Inferior parietal cortex (tissue), 1 donor: Measurements from ENCODE around the gene CCNL1.
"Not testable (repeated sequence)": the region's sequence is repeated elsewhere in the genome, so short reads cannot be mapped to it uniquely, and the experiment has no call there.

Experiments
- DNase-seq: peaks from one replicate; pipeline ENCODE4 v3.0.0-alpha.2; 2016; ENCODE audit errors: extremely low spot score

The CCNL1 gene

GRCh38 chr3:157159762-157160657, at the start of gene CCNL1:
Gene CCNL1 (minus strand): TSS chr3:157160147. CDS start chr3:157160094, 53 bp downstream.
- peak; percentile 97 for DNase-seq

- DNase-seq, result no peak
Measured at GRCh38 chr3:157204880-157205279, 44.9 kb upstream of the CCNL1 start.

- DNase-seq, result peak; percentile 78
Measured at GRCh38 chr3:157204431-157204830, 44.5 kb upstream of the CCNL1 start.

GRCh38 chr3:157201648-157202278, 41.8 kb upstream of the CCNL1 start:
- DNase-seq, result peak; percentile 69

- no peak for DNase-seq
Measured at GRCh38 chr3:157199841-157200240, 39.9 kb upstream of the CCNL1 start.

GRCh38 chr3:157195965-157196364, 36.0 kb upstream of the CCNL1 start:
- no peak for DNase-seq

GRCh38 chr3:157191149-157191548, 31.2 kb upstream of the CCNL1 start:
- not testable (repeated sequence) for DNase-seq

GRCh38 chr3:157190380-157190872, 30.5 kb upstream of the CCNL1 start:
- DNase-seq, result no peak

GRCh38 chr3:157188391-157188790, 28.4 kb upstream of the CCNL1 start:
- DNase-seq, result no peak

- no peak for DNase-seq
Measured at GRCh38 chr3:157182879-157183278, 22.9 kb upstream of the CCNL1 start.

GRCh38 chr3:157180262-157180661, 20.3 kb upstream of the CCNL1 start:
- no peak for DNase-seq

GRCh38 chr3:157179365-157179803, 19.4 kb upstream of the CCNL1 start:
- DNase-seq, result no peak

- DNase-seq, result not testable (repeated sequence)
Measured at GRCh38 chr3:157178503-157179364, 18.8 kb upstream of the CCNL1 start.

GRCh38 chr3:157177801-157178453, 18.0 kb upstream of the CCNL1 start:
- DNase-seq, result not testable (repeated sequence)

GRCh38 chr3:157176934-157177333, 17.0 kb upstream of the CCNL1 start:
- DNase-seq, result no peak

- DNase-seq, result no peak
Measured at GRCh38 chr3:157175691-157176507, 16.0 kb upstream of the CCNL1 start.

- DNase-seq, result peak; percentile 100
Measured at GRCh38 chr3:157174649-157175498, 14.9 kb upstream of the CCNL1 start.

- no peak for DNase-seq
Measured at GRCh38 chr3:157174290-157174648, 14.3 kb upstream of the CCNL1 start.

GRCh38 chr3:157173343-157173742, 13.4 kb upstream of the CCNL1 start:
- not testable (repeated sequence) for DNase-seq
